Adrenal gland (tissue), 12 donors: Measurements from ENCODE around the gene ACTA2. TPM values are rescaled to one million over a fixed set of nuclear protein-coding genes. Genes with fewer than 3 reads are reported as not detected.

Experiments
- DNase-seq, 7 donors: peaks; one replicate each; pipeline ENCODE4 v3.0.0-alpha.2; 2019 to 2020
- H3K27ac ChIP-seq, 5 donors: fragments of 200-600 bp; sonication (generic) in 4 of 5; 1 replicate in 3 of 5; 2 replicates in 2 of 5; pipeline versions ENCODE4 v1.5.1 to v1.8.0; 2016 to 2020; ENCODE audit warnings: mild to moderate bottlenecking in 1 of 5
- H3K27me3 ChIP-seq: fragments of 200-600 bp; 2 replicates; pipeline ENCODE4 v1.8.0; 2021
- H3K36me3 ChIP-seq, 2 donors: fragments of 200-600 bp; replicated peaks in 1 of 2; 1 replicate in 1 of 2; 2 replicates in 1 of 2; pipeline versions ENCODE4 v1.5.1 to v1.8.0; 2018 to 2022
- H3K4me1 ChIP-seq, 2 donors: fragments of 200-600 bp; replicated peaks in 1 of 2; 1 replicate in 1 of 2; 2 replicates in 1 of 2; pipeline versions ENCODE4 v1.5.1 to v1.8.0; 2018 to 2021
- H3K4me3 ChIP-seq, 4 donors: fragments of 200-600 bp; sonication (generic) in 3 of 4; one replicate each; pipeline ENCODE4 v1.5.1; 2016 to 2018
- H3K9me3 ChIP-seq, 3 donors: fragments of 200-600 bp; sonication (generic) in 1 of 3; replicated peaks in 1 of 3; 1 replicate in 2 of 3; 2 replicates in 1 of 3; pipeline versions ENCODE4 v1.5.1 to v1.8.0; 2016 to 2021
- POLR2A ChIP-seq, 2 donors: fragments of 450-650 bp; IDR thresholded peaks; one replicate each; pipeline ENCODE4 v1.6.1; 2017; ENCODE audit warnings: antibody characterized with exemption in 2 of 2, mild to moderate bottlenecking in 2 of 2, moderate library complexity in 1 of 2
- WGBS, 4 donors: extraction: QIAGEN DNeasy Blood & Tissue Kit in 2 of 4; methylation state at CpG; one replicate each; pipeline versions ENCODE4 v1.1.5 to v1.1.7; 2013 to 2017; 5-methylcytosine and 5-hydroxymethylcytosine counted together
- intact Hi-C, 2 donors: fragments of 100-400 bp; cut with DNase I; formaldehyde crosslinking; loops; one replicate each; pipeline versions ENCODE4 v1.14.1 to v1.15.0; 2022 to 2023
- polyA plus RNA-seq, 3 donors: library from polyadenylated mRNA; stranded (reverse); fragments of 200-250 nt in 2 of 3; fragments of 350-450 nt in 1 of 3; fragmentation: Illumina TruSeq in 1 of 3; extraction: RNeasy Lipid Tissue Mini Kit (QIAGEN cat#74804) in 1 of 3; gene quantifications; one replicate each; pipeline ENCODE4 v1.2.3, GENCODE V29; 2013 to 2014
- total RNA-seq, 9 donors: library from RNA; depleted of rRNA in 4 of 9; stranded (reverse); fragments of >200 nt in 4 of 9; fragments of 120-200 nt in 1 of 9; fragmentation: NEBNext Ultra II Directional in 1 of 9; extraction: Animal tissue kit (Norgen Biotek cat#: 25700) in 1 of 9; gene quantifications; one replicate each; pipeline versions ENCODE4 v1.1.0 to v1.2.4, GENCODE V29; 2013 to 2023
- TF ChIP-seq, protein P1 (sequence below), 6 experiments: fragments of 450-650 bp in 4 of 6; fragments of 200-600 bp in 2 of 6; sonication (generic) in 1 of 6; IDR thresholded peaks; 1 replicate in 5 of 6; 2 replicates in 1 of 6; pipeline versions ENCODE4 v1.5.1 to v1.8.0; 2016 to 2021; ENCODE audit warnings: antibody characterized with exemption in 6 of 6, mild to moderate bottlenecking in 2 of 6, moderate library complexity in 1 of 6
- donor health status: healthy with polysubstance abuse.
- donor health status: Bipolar disorder and iron deficiency.
- donor health status: DM: yes; HTN: yes; CAD: no.
- donor health status: DM: no; HTN: no; CAD: no.
- donor health status: DM: no; HTN: no; CAD: no.
- donor health status: DM: yes; HTN: yes; CAD: no.

The ACTA2 gene
- total and polyA plus RNA-seq, 12 donors: 48.5 to 529 (median 320) TPM

DNA sequence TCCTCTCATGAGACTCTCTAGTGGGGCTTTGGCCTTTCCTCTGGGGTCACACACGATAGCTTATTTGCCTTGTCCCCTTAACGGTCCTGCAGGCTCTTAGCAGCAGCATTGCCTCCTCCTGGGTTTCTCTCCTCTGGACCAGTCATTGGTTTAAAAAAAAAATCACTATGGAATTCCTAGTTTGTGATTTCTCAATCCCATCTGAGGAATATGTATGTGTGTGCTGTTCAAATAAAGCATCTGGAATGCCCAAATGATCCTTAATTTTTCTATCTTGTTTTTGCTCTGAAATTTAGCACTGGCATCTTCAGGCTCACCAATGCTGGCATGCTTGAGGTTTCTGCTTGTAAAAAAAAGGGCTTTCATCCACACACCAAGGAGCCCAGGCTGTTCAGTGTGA, 30.5 kb downstream of the ACTA2 start:
- H3K36me3 ChIP-seq: peaks cover 0 to 14% of the 10 kb centered on the region in 2 donors
- intact Hi-C loops: no loop called here
- WGBS, 4 donors: 84 to 86% (median 86%) methylated on average over 2 of the region's 2 CpGs
- TF ChIP-seq, protein P1, sequence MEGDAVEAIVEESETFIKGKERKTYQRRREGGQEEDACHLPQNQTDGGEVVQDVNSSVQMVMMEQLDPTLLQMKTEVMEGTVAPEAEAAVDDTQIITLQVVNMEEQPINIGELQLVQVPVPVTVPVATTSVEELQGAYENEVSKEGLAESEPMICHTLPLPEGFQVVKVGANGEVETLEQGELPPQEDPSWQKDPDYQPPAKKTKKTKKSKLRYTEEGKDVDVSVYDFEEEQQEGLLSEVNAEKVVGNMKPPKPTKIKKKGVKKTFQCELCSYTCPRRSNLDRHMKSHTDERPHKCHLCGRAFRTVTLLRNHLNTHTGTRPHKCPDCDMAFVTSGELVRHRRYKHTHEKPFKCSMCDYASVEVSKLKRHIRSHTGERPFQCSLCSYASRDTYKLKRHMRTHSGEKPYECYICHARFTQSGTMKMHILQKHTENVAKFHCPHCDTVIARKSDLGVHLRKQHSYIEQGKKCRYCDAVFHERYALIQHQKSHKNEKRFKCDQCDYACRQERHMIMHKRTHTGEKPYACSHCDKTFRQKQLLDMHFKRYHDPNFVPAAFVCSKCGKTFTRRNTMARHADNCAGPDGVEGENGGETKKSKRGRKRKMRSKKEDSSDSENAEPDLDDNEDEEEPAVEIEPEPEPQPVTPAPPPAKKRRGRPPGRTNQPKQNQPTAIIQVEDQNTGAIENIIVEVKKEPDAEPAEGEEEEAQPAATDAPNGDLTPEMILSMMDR (IDR thresholded peaks at IDR 0.05): no peak
- no peak for TF ChIP-seq POLR2A (IDR thresholded peaks at IDR 0.05)
- H3K4me1 ChIP-seq: peaks cover 18 to 43% of the 10 kb centered on the region in 2 donors
- no peak overlapping the region for H3K4me3 ChIP-seq
- H3K9me3 ChIP-seq: no peaks in the 10 kb centered on the region
- H3K27me3 ChIP-seq: no peaks in the 10 kb centered on the region
- H3K27ac ChIP-seq: no peak overlapping the region
- DNase-seq: no peak

- intact Hi-C loops: no loop called here
- Histone ChIP-seq H3K36me3 (peaks cover 0 to 14% of the 10 kb centered on the region in 2 donors), H3K4me1 (peaks cover 10 to 34% of the 10 kb centered on the region in 2 donors), H3K9me3 (no peaks in the 10 kb centered on the region), H3K27me3 (no peaks in the 10 kb centered on the region), H3K27ac (peak overlapping the region in 4 of 5 donors; percentile 21 to 62 (median 33)), H3K4me3 (no peak overlapping the region)
- WGBS, 4 donors: 36 to 60% (median 53%) methylated on average over 3 of the region's 3 CpGs
- TF ChIP-seq, protein P1 (IDR thresholded peaks at IDR 0.05): no peak
- TF ChIP-seq POLR2A (IDR thresholded peaks at IDR 0.05): no peak
- DNase-seq: peak in 1 of 7 donors; percentile 51
These were observed 31.5 kb downstream of the ACTA2 start for GRCh38 chr10:88920986-88921593.

DNA sequence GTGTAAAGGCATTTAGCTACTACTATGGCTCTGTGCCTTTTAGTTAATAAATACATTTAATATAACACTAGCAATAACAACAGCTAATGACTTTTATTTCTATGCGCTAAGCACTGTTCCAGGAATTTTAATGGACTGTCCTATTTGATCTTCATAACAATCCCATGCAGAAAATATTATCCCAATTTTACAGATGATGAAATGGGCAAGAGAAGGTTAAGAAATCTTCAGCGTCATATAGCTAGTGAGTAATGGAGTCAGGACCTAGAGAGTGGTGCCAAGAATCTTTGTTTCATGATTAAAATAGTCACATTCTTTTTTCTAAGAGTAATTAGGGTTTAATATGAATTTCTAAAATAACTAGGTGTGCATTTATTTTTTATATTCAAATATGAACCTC, 32.4 kb downstream of the ACTA2 start:
- Histone ChIP-seq H3K4me3 (no peak overlapping the region), H3K27ac (peak overlapping the region in 2 of 5 donors; percentile 21 to 42), H3K9me3 (no peaks in the 10 kb centered on the region), H3K27me3 (no peaks in the 10 kb centered on the region), H3K36me3 (peaks cover 0 to 14% of the 10 kb centered on the region in 2 donors), H3K4me1 (peaks cover 10 to 27% of the 10 kb centered on the region in 2 donors)
- WGBS, 4 donors: 45 to 46% (median 45%) methylated on average over 2 of the region's 2 CpGs
- TF ChIP-seq, protein P1 (IDR thresholded peaks at IDR 0.05): no peak
- no peak for TF ChIP-seq POLR2A (IDR thresholded peaks at IDR 0.05)
- intact Hi-C loops: no loop called here
- no peak for DNase-seq

DNA sequence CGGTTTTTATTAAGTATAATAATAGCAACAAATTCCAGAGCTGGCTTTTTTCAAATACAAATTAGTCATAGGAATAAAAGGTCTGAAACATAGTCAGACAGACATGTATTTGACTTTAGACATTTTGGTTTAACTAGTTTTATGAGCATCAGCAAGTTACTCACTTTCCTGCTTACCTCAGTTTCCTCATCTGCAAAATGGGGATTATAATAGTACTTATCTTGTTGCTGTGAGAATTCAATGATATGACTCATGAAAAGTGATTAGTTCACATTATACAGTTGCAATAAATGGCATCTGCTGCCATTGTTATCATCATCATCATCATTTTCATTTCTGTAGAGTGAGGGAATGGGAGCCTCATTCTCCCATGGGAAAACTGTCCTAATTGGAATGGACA, 33.5 kb downstream of the ACTA2 start:
- Histone ChIP-seq H3K9me3 (no peaks in the 10 kb centered on the region), H3K27me3 (no peaks in the 10 kb centered on the region), H3K4me1 (peaks cover 10 to 30% of the 10 kb centered on the region in 2 donors), H3K36me3 (peaks cover 0 to 14% of the 10 kb centered on the region in 2 donors), H3K27ac (no peak overlapping the region), H3K4me3 (no peak overlapping the region)
- 87 to 92% (median 90%) methylated on average over 1 of the region's 1 CpG for WGBS, 4 donors
- intact Hi-C loops: no loop called here
- DNase-seq: no peak
- TF ChIP-seq, protein P1 (IDR thresholded peaks at IDR 0.05): no peak
- no peak for TF ChIP-seq POLR2A (IDR thresholded peaks at IDR 0.05)
